ENCODE measurements around the gene ROBO1. TPM values are rescaled to one million over a fixed set of nuclear protein-coding genes. Genes with fewer than 3 reads are reported as not detected.

The ROBO1 gene
- total RNA-seq, 1 experiment from 2014 or later: 35.5 TPM

DNA sequence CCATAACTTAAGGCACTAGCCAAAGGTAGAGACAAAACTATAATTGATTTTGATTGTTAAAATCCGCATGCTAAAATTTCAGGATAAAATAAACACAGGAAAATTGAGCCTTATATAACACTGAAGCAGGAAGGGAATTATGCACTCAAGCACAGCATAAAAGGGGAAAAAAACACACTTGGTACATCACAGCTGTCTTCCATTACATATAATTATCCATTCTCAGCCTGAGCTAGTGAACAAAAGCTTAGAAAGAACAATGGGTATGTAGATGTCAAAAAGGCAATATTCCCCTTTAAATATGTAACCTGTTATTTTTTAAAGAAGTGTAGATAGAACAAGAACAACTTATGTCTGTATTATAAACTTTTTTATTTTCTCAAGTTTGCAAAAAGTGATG, 899.2 kb downstream of the ROBO1 start:
- Histone ChIP-seq H3K9ac (ENCODE audit: low read length) (no peak overlapping the region), H3K4me2 (ENCODE audit: low read length) (no peak overlapping the region), H3K9me3 (ENCODE audit: low read length) (no peaks in the 10 kb centered on the region), H3K36me3 (ENCODE audit: low read depth, low read length) (no peaks in the 10 kb centered on the region), H3K79me2 (ENCODE audit: low read length) (no peaks in the 10 kb centered on the region), H3K4me3 (ENCODE audit: low read length) (no peak overlapping the region), H3K9me2 (replicated peaks; ENCODE audit: low read length) (no peaks in the 10 kb centered on the region), H4K20me1 (ENCODE audit: low read length) (no peaks in the 10 kb centered on the region), H3F3A (ENCODE audit: low read length, unreplicated experiment) (no peaks in the 10 kb centered on the region), H2AFZ (ENCODE audit: low read length) (no peak overlapping the region), H3K4me1 (ENCODE audit: insufficient read depth, low read length) (peaks cover under 1% of the 10 kb centered on the region; the same call in 1 of the 2 replicates), H3K27me3 (ENCODE audit: low read length) (no peaks in the 10 kb centered on the region), H3K27ac (ENCODE audit: low read length) (no peak overlapping the region)
- ATAC-seq (no peak), DNase-seq (no peak)
- no peak for TF ChIP-seq EZH2 (IDR thresholded peaks at IDR 0.05; ENCODE audit: low read length, unreplicated experiment)
- TF ChIP-seq, protein P1, sequence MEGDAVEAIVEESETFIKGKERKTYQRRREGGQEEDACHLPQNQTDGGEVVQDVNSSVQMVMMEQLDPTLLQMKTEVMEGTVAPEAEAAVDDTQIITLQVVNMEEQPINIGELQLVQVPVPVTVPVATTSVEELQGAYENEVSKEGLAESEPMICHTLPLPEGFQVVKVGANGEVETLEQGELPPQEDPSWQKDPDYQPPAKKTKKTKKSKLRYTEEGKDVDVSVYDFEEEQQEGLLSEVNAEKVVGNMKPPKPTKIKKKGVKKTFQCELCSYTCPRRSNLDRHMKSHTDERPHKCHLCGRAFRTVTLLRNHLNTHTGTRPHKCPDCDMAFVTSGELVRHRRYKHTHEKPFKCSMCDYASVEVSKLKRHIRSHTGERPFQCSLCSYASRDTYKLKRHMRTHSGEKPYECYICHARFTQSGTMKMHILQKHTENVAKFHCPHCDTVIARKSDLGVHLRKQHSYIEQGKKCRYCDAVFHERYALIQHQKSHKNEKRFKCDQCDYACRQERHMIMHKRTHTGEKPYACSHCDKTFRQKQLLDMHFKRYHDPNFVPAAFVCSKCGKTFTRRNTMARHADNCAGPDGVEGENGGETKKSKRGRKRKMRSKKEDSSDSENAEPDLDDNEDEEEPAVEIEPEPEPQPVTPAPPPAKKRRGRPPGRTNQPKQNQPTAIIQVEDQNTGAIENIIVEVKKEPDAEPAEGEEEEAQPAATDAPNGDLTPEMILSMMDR (conservative IDR thresholded peaks at IDR 0.05; ENCODE audit: low read depth, low read length): no peak
- TF ChIP-seq EZH2phosphoT487 (IDR thresholded peaks at IDR 0.05; ENCODE audit: borderline replicate concordance, low read length): no peak
- BruUV-seq (replicated peaks): no TSS peak
- POLR2A ChIA-PET (ENCODE audit: unreplicated experiment): no interaction called here
- CTCF ChIA-PET: no interaction called here
- intact Hi-C loops (cut with micrococcal nuclease): no loop called here

GRCh38 chr3:78867409-78868372, 900.1 kb downstream of the ROBO1 start:
- H2AFZ ChIP-seq (ENCODE audit: low read length): no peak overlapping the region
- no peaks in the 10 kb centered on the region; the same call in 1 of the 2 replicates for H3K4me1 ChIP-seq (ENCODE audit: insufficient read depth, low read length)
- no peak for ATAC-seq
- no peak overlapping the region for H3K4me2 ChIP-seq (ENCODE audit: low read length)
- H3K9me2 ChIP-seq (replicated peaks; ENCODE audit: low read length): no peaks in the 10 kb centered on the region
- no peaks in the 10 kb centered on the region for H3K79me2 ChIP-seq (ENCODE audit: low read length)
- no TSS peak for BruUV-seq (replicated peaks)
- H4K20me1 ChIP-seq (ENCODE audit: low read length): no peaks in the 10 kb centered on the region
- H3K36me3 ChIP-seq (ENCODE audit: low read depth, low read length): no peaks in the 10 kb centered on the region
- H3F3A ChIP-seq (ENCODE audit: low read length, unreplicated experiment): no peaks in the 10 kb centered on the region
- no peaks in the 10 kb centered on the region for H3K9me3 ChIP-seq (ENCODE audit: low read length)
- ChIA-PET CTCF (interaction anchor here (1.0 kb wide), 1 partner anchor 201 kb away, joined by 3 read pairs; no protein-coding TSS in a partner anchor), POLR2A (ENCODE audit: unreplicated experiment) (no interaction called here)
- H3K27ac ChIP-seq (ENCODE audit: low read length): no peak overlapping the region
- TF ChIP-seq, protein P1 (conservative IDR thresholded peaks at IDR 0.05; ENCODE audit: low read depth, low read length): no peak
- TF ChIP-seq EZH2phosphoT487 (IDR thresholded peaks at IDR 0.05; ENCODE audit: borderline replicate concordance, low read length) (no peak), EZH2 (IDR thresholded peaks at IDR 0.05; ENCODE audit: low read length, unreplicated experiment) (no peak)
- no peak overlapping the region for H3K9ac ChIP-seq (ENCODE audit: low read length)
- intact Hi-C loops (cut with micrococcal nuclease): no loop called here
- DNase-seq: no peak
- H3K27me3 ChIP-seq (ENCODE audit: low read length): no peaks in the 10 kb centered on the region
- H3K4me3 ChIP-seq (ENCODE audit: low read length): no peak overlapping the region

Data from PC-3 (cell line).